HG02943 (cell line): ENCODE measurements around the gene OTUD4.
"Not testable (repeated sequence)": the region's sequence is repeated elsewhere in the genome, so short reads cannot be mapped to it uniquely, and the experiment has no call there.

Experiments used
- ATAC-seq: cut with Tn5 transposase; IDR thresholded peaks from one replicate; pipeline ENCODE4 v1.9.1; 2021; ENCODE audit warnings: mild to moderate bottlenecking, low read depth, moderate library complexity; ENCODE audit not compliant: unreplicated experiment

Gene OTUD4

DNA sequence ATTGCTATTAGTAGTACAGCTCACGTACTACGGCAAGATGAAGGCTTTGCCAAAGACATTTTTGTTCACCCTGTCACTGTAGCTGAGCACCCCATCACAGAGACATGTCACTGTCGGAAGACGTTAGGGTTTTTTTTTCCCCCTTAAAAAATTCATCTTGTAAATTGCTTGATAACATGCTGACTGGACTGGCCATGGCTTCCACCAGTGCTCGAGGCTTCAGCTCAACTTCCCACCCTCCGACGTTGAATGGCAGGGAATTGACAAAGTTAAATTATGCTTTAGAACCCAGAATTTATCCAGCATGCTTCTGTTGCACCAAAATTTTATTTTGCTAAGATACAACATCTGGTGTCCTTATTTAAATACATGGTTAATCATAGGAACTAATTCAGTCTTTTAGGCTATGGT, 707 bp upstream of the OTUD4 start:
- no peak for ATAC-seq

DNA sequence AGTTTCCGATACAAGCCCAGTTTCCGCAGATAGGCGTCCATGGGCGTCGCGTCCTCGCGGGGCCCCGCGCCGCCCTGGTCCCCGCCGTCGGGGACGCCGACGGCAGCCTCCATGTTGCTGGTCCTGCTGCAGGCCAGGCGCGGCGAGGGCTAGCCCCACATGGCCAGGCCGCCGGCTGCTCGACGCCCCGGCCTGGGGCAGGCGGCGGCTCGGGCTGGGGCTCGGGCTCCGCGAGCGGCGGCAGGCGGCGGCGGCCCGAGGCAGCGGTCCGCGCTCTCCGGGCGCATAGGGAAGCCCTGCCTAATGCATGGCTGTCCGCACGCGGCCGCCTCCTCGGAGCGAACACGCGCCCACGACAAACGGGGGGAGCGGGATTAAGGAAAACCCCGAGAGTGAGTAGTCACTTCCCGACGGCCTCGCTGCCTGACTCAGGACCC, 510 bp downstream of the OTUD4 start:
- ATAC-seq: peak; percentile 25

DNA sequence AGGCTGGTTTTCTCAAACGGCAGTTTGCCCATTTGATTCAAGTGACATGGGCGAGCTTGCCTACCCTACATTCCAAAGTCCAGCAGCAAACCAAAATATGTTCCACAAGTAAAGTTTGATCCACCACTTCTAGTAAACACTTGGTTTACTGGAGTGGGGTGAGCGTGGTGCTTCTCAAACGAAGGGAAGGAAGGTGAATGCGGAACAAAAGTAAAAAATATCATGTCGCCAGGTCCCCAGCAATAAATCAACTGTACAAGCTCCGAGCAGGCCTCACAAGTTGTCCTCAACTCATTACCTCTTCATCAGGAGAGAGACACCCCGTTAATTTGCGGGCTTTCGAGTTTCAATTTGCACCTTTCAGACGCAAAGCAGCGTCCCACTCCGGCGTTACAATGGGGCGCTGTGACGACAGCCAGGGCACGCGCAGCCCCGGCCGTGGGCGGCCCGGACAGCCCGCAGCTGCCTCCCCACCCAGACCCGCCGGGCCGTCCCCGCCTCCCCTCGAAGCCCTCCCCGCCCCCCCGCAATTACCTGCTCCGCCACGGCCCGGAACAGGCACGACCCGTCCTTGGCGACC, 1.0 kb downstream of the OTUD4 start:
- ATAC-seq: peak; percentile 41

GRCh38 chr4:145178740-145179280, 1.6 kb downstream of the OTUD4 start:
- ATAC-seq: no peak

DNA sequence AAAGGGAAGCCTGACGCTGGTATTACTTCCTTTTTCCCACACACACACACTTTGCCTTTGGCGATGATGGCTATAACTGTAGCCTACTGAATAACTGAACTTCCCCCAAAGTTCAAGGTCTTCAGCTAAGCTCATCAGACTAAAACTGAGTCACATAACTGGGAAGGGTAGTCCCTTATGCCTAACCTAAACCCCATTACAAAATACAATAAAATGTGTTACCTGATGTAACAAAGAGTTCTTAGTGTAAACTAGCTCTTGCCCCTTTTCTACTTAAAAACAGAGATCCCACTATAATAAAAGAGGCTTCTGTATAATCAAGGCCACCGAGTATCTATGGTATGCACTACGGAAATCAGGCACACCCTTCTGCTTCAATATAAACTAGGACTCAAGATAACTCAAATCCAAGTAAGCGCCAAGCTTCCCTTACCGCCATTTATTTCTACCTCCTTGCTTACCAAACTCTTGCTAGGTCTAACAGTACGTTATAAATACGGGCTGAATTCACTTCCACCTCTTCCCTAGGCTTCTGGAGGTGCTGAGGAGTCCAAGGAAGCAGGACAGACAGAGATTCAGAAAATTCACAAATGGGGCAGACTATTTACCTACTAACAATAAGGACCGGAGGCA, 2.4 kb downstream of the OTUD4 start:
- ATAC-seq: no peak

- ATAC-seq: no peak
Observed at GRCh38 chr4:145177511-145177905, 2.9 kb downstream of the OTUD4 start.

GRCh38 chr4:145176641-145177432, 3.6 kb downstream of the OTUD4 start:
- ATAC-seq: no peak

DNA sequence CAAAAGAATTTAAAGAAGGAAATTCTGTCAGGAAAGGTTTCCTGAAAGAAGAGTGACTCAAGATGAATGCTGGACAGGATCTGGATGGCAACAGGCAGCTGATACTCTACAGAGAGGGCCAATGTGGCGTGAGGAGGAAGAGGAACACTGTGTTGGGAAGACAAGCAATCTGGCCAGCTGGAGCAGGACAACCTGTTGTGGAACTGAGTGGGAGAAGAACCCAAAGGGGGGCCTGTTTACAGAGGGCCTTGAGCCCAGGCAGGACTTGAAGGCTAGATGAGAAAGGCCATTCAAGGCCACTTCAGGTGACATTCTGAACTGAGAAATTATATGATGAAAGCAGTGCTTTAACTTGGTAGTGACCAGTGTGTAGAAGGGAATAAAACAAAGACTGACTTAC, 8.5 kb downstream of the OTUD4 start:
- ATAC-seq: no peak

GRCh38 chr4:145170223-145170622, 10.2 kb downstream of the OTUD4 start:
- no peak for ATAC-seq

DNA sequence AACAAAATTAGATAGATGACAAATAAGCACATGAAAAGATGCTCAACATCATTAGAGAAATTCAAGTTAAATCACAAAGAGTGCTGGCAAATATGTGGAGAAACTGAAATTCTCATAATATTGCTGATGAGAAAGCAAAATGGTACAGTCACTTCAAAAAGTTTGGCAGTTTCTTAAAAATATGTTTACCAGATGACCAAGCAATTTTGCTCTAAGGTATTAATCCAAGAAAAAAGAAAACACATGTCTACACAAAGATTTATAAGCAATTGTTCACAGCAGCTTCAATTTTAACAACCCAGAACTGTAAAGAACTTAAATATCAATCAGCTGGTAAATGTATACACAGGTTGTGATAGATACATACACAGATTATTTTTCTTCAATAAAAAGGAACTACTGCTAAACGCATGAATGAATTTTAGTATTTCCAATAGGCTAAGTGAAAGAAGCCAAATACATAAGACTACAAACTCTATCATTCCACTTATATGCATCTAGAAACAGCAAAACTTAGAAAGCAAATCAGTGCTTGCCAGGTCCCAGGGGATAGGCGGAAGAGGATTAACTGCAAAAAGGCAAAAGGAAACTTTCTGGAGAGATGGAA, 11.7 kb downstream of the OTUD4 start:
- no peak for ATAC-seq

DNA sequence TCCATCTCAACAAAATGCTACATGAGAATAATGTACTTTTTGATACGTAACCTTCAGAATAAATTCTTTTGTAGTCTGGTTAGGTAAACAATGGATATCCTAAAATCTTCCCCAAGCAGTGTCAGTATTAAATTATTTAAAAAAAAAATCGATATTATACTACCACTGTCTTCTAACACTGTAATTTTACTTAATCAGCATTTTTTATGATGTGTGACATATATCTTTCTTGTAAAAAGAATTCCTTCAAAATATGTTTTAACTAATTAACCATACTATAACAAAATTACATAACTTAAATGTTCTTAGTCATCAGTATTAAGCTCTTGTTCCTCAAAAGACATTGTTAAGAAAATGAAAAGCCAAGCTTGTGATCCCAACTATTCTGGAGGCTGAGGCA, 12.5 kb downstream of the OTUD4 start:
- ATAC-seq: no peak

- ATAC-seq: no peak
Observed at GRCh38 chr4:145161549-145161948, 18.8 kb downstream of the OTUD4 start.

DNA sequence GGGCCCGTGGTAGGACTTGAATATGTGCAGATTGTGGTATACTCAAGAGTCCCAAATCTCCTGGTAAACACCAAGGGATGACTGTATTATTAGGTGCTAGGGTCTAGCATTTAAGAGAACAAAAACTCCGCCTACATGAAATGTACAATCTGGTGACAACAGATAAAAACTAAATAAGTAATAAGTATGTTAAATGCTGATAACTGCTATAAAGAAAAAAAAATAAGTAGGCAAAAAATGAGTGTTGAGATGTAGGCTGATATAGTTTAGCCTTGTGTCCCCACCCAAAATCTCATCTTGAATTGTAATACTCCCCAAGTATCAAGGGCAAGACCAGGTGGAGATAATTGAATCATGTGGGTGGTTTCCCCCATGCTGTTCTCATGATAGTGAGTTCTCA, 23.4 kb downstream of the OTUD4 start:
- ATAC-seq: no peak

DNA sequence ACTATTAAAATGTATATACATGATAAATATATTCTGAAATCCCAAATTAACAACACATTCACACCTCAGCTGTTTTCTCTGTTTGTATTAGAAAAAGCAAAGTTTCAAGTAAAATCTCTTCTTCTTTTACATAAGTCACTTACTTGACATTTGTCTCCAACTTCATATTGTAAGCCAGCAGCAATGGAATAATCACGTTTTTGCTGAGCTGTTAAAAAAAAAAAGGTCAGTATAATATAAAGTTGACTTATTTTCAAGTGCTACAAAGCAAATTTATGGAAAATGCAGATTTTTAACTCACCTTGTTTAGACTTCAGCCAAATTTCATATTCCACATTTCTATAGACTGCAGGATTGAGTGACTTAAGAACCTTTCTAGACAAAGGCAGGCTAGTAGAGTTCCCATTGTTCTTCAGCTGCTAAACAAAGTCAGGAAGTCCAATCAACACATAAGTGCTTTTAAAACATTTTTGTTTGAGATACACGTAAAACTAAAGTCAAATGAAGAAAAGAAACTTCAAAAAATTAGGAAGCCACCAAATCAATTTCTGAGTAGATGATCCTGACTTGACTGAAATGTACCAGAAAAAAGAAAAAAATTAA, 25.0 kb downstream of the OTUD4 start:
- ATAC-seq: no peak

GRCh38 chr4:145154573-145154972, 25.8 kb downstream of the OTUD4 start:
- no peak for ATAC-seq

DNA sequence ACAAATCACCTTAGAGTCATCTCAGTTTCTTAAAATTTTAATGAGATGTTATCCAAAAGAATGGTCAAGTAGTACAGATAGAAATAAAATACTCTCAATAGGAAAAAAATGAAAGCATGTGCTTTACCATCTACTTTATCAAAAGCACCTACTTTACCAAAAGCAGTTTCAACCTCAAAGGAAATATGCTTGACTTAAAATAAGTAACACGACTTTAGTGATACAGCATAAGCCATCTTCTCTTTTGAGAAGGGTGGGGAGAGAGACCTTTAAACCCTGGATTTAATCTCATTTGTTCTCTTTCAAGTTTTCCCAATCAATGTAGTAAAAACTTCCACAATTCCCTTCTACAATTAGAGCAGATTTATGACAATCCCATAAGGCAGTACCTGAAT, 26.5 kb downstream of the OTUD4 start:
- no peak for ATAC-seq

DNA sequence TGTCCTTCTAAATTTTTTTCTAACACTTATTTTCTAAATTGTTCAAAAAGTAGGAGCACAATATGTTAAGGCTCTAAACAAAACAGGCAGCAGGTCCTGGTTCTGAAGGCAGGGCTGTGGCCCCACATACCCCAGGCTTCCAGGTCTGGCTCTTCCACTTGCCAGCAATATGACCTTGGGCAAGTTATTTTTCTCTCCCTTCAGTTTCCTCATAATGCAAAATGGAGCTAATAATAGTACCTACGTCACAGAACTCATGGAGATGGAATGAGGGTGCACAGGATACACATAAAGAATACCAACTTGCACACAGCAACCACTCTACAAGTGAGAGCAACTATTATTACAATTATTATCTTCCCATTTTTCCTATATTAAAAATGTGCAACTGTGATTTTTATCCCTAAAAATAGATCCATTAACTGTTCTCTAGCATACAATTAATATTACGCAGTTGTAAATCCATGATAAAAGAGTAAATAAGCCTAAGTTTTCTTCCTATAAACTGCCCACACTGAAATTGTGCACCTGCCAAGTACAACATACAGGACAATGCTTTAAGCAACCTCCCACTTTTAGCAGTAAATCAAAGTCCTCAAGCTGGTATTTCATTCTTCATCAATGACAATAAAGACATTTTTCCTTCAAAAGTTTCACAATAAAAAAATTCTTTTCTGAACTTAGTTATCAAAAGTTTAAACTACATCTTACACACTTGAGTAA, 27.0 kb downstream of the OTUD4 start:
- no peak for ATAC-seq

GRCh38 chr4:145148980-145149379, 31.4 kb downstream of the OTUD4 start:
- ATAC-seq: no peak

GRCh38 chr4:145136219-145136618, 44.2 kb downstream of the OTUD4 start:
- ATAC-seq: not testable (repeated sequence)

DNA sequence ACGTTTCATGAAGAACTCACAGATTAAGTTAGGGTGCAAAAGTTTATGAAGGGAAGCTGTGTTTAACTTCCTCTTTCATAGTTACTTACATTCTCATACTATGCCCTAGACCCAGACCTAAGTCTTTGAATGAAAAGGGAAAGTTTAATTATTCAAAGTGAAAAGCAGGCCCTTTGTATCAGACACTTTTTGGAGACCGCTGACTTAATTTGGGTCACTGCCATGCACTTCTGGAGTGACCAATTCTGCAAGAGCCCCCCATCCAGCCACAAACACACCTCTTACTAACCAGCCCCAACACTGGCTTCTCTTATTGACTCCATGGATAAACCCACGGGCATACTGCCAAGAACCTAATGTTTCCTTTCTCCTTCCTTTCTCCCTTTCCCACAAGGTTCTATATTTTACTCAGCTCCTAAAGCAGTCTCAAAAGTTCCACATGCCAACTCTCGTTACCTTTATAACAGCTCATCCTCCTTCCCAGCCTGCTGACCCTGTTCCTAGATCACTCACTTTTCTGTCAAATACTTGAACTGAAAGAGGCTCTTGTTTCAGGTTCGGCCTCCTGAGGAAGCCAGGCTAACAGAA, 47.8 kb downstream of the OTUD4 start:
- ATAC-seq: peak; percentile 85
